Uterus (tissue), 4 donors: ENCODE results near the gene RAPGEF5. TPM values are rescaled to one million over a fixed set of nuclear protein-coding genes. Genes with fewer than 3 reads are reported as not detected.
A peak's percentile ranks its signal among the peaks of the same experiment; 100 is the strongest.

Source experiments
- DNase-seq, 2 donors: peaks; one replicate each; pipeline ENCODE4 v3.0.0-alpha.2; 2019 to 2020
- H3K27ac ChIP-seq, 2 donors: fragments of 200-600 bp; sonication (generic); 1 replicate in 1 of 2; 2 replicates in 1 of 2; pipeline ENCODE4 v1.5.1; 2016 to 2018
- H3K27me3 ChIP-seq, 2 donors: fragments of 200-600 bp; sonication (generic); one replicate each; pipeline ENCODE4 v1.5.1; 2018 to 2019; ENCODE audit warnings: control low read depth in 1 of 2
- H3K36me3 ChIP-seq, 2 donors: fragments of 200-600 bp; sonication (generic); one replicate each; pipeline ENCODE4 v1.5.1; 2019; ENCODE audit warnings: control low read depth in 1 of 2
- H3K4me1 ChIP-seq, 2 donors: fragments of 200-600 bp; sonication (generic); one replicate each; pipeline ENCODE4 v1.5.1; 2018 to 2019; ENCODE audit warnings: control low read depth in 1 of 2
- H3K4me3 ChIP-seq, 2 donors: fragments of 200-600 bp; sonication (generic); 1 replicate in 1 of 2; 2 replicates in 1 of 2; pipeline ENCODE4 v1.5.1; 2018 to 2019; ENCODE audit warnings: mild to moderate bottlenecking in 1 of 2
- H3K9me3 ChIP-seq, 2 donors: fragments of 200-600 bp; sonication (generic); one replicate each; pipeline ENCODE4 v1.5.1; 2019; ENCODE audit warnings: control low read depth in 1 of 2
- POLR2A ChIP-seq, 2 donors: fragments of 450-650 bp; IDR thresholded peaks; one replicate each; pipeline ENCODE4 v1.6.1; 2016; ENCODE audit warnings: antibody characterized with exemption in 2 of 2, mild to moderate bottlenecking in 1 of 2, moderate library complexity in 1 of 2
- intact Hi-C: fragments of 100-400 bp; cut with DNase I; formaldehyde crosslinking; loops from one replicate; pipeline ENCODE4 v1.15.1; 2023; ENCODE audit warnings: low total_unique reads
- total RNA-seq, 4 donors: library from RNA; depleted of rRNA in 3 of 4; stranded (reverse); fragments of >200 nt in 3 of 4; gene quantifications; one replicate each; pipeline versions ENCODE4 v1.1.0 to v1.2.4, GENCODE V29; 2014 to 2023
- TF ChIP-seq, protein P1 (sequence below), 4 experiments: fragments of 200-600 bp in 2 of 4; fragments of 450-650 bp in 2 of 4; sonication (generic) in 2 of 4; IDR thresholded peaks; one replicate each; pipeline ENCODE4 v1.5.1; 2016 to 2019; ENCODE audit warnings: antibody characterized with exemption in 4 of 4, mild to moderate bottlenecking in 2 of 4, moderate library complexity in 1 of 4
- donor health status: DM: yes; HTN: yes; CAD: no.

The RAPGEF5 gene
- total RNA-seq, 4 donors from 2014 or later: 44.7 to 124 (median 55.1) TPM

- H3K27me3 ChIP-seq: no peaks in the 10 kb centered on the region
- intact Hi-C loops: no loop called here
- no peaks in the 10 kb centered on the region for H3K9me3 ChIP-seq
- peak overlapping the region in 1 of 2 donors; percentile 45 for H3K27ac ChIP-seq
- TF ChIP-seq, protein P1, sequence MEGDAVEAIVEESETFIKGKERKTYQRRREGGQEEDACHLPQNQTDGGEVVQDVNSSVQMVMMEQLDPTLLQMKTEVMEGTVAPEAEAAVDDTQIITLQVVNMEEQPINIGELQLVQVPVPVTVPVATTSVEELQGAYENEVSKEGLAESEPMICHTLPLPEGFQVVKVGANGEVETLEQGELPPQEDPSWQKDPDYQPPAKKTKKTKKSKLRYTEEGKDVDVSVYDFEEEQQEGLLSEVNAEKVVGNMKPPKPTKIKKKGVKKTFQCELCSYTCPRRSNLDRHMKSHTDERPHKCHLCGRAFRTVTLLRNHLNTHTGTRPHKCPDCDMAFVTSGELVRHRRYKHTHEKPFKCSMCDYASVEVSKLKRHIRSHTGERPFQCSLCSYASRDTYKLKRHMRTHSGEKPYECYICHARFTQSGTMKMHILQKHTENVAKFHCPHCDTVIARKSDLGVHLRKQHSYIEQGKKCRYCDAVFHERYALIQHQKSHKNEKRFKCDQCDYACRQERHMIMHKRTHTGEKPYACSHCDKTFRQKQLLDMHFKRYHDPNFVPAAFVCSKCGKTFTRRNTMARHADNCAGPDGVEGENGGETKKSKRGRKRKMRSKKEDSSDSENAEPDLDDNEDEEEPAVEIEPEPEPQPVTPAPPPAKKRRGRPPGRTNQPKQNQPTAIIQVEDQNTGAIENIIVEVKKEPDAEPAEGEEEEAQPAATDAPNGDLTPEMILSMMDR (IDR thresholded peaks at IDR 0.05): no peak
- TF ChIP-seq POLR2A (IDR thresholded peaks at IDR 0.05): no peak
- no peaks in the 10 kb centered on the region for H3K4me1 ChIP-seq
- no peaks in the 10 kb centered on the region for H3K36me3 ChIP-seq
- no peak overlapping the region for H3K4me3 ChIP-seq
- DNase-seq: no peak
Measured at GRCh38 chr7:22223807-22224206, 133.1 kb downstream of the RAPGEF5 start.

DNA sequence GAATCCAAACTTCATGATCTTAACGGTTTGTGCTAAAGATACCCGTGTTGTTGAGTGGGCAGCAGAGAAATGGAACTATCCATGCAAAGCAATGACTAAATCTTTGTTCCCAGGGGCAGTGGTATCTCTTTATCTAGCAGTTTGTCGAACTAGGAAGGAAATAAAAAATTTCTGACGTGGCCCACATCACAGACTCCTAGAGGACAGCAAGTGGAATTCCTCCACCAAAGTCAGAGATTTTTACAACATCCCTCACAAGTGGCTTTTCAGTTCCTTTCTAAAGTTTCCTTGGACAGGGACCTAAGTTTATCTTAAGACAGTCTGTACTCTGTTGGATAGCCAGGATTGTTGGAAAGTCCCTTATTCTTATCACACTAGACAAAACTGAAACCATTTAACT, 136.0 kb downstream of the RAPGEF5 start:
- Histone ChIP-seq H3K4me3 (no peak overlapping the region), H3K27ac (peak overlapping the region; percentile 56 to 84), H3K36me3 (no peaks in the 10 kb centered on the region), H3K4me1 (peaks cover 0 to 3% of the 10 kb centered on the region in 2 donors), H3K9me3 (no peaks in the 10 kb centered on the region), H3K27me3 (no peaks in the 10 kb centered on the region)
- TF ChIP-seq, protein P1 (IDR thresholded peaks at IDR 0.05): no peak
- TF ChIP-seq POLR2A (IDR thresholded peaks at IDR 0.05): no peak
- no peak for DNase-seq
- intact Hi-C loops: no loop called here

GRCh38 chr7:22219739-22220493, 137.0 kb downstream of the RAPGEF5 start:
- Histone ChIP-seq H3K27ac (peak overlapping the region; percentile 56 to 84), H3K9me3 (no peaks in the 10 kb centered on the region), H3K4me1 (peaks cover 0 to 4% of the 10 kb centered on the region in 2 donors), H3K4me3 (peak overlapping the region; percentile 26 to 27), H3K36me3 (no peaks in the 10 kb centered on the region), H3K27me3 (no peaks in the 10 kb centered on the region)
- no peak for DNase-seq
- TF ChIP-seq, protein P1 (IDR thresholded peaks at IDR 0.05): no peak
- no peak for TF ChIP-seq POLR2A (IDR thresholded peaks at IDR 0.05)
- intact Hi-C loops: no loop called here

- no peaks in the 10 kb centered on the region for H3K9me3 ChIP-seq
- DNase-seq: no peak
- H3K36me3 ChIP-seq: no peaks in the 10 kb centered on the region
- intact Hi-C loops: no loop called here
- H3K27ac ChIP-seq: peak overlapping the region; percentile 56 to 84
- H3K4me3 ChIP-seq: peak overlapping the region; percentile 26 to 27
- no peaks in the 10 kb centered on the region for H3K27me3 ChIP-seq
- TF ChIP-seq, protein P1 (IDR thresholded peaks at IDR 0.05): no peak
- TF ChIP-seq POLR2A (IDR thresholded peaks at IDR 0.05): no peak
- peaks cover 0 to 4% of the 10 kb centered on the region in 2 donors for H3K4me1 ChIP-seq
Measured at GRCh38 chr7:22219036-22219435, 137.9 kb downstream of the RAPGEF5 start.

- intact Hi-C loops: no loop called here
Measured at GRCh38 chr7:22216832-22217475, 140.0 kb downstream of the RAPGEF5 start.

More at GRCh38 chr7:22216832-22217475, 140.0 kb downstream of the RAPGEF5 start:
- H3K9me3 ChIP-seq: no peaks in the 10 kb centered on the region
- peak overlapping the region; percentile 17 to 84 for H3K27ac ChIP-seq
- no peaks in the 10 kb centered on the region for H3K27me3 ChIP-seq
- no peaks in the 10 kb centered on the region for H3K36me3 ChIP-seq
- TF ChIP-seq, protein P1 (IDR thresholded peaks at IDR 0.05): no peak
- TF ChIP-seq POLR2A (IDR thresholded peaks at IDR 0.05): no peak
- H3K4me3 ChIP-seq: no peak overlapping the region
- DNase-seq: no peak
- peaks cover 0 to 4% of the 10 kb centered on the region in 2 donors for H3K4me1 ChIP-seq
